Heart right ventricle (tissue), 16 donors: ENCODE measurements around the gene CAMK2G. TPM values are rescaled to one million over a fixed set of nuclear protein-coding genes. Genes with fewer than 3 reads are reported as not detected.

Experiments used
- ATAC-seq, 8 donors: fragments of 200-7000 bp; cut with Tn5 transposase; one replicate each; pipeline ENCODE4 v1.9.1; 2020; ENCODE audit warnings: mild to moderate bottlenecking in 8 of 8, moderate library complexity in 8 of 8, moderate number of reproducible peaks in 1 of 8
- DNase-seq, 2 donors: peaks; one replicate each; pipeline ENCODE4 v3.0.0-alpha.2; 2020
- H3K27ac ChIP-seq, 10 donors: fragments of 200-600 bp; sonication (generic) in 2 of 10; one replicate each; pipeline versions ENCODE4 v1.5.0 to v1.8.0; 2020 to 2022; ENCODE audit warnings: mild to moderate bottlenecking in 3 of 10
- H3K27me3 ChIP-seq, 7 donors: fragments of 200-600 bp; one replicate each; pipeline ENCODE4 v1.8.0; 2021 to 2022; ENCODE audit warnings: mild to moderate bottlenecking in 2 of 7
- H3K36me3 ChIP-seq, 9 donors: fragments of 200-600 bp; sonication (generic) in 1 of 9; one replicate each; pipeline versions ENCODE4 v1.5.0 to v1.8.0; 2020 to 2022; ENCODE audit warnings: mild to moderate bottlenecking in 2 of 9
- H3K4me1 ChIP-seq, 9 donors: fragments of 200-600 bp; sonication (generic) in 1 of 9; one replicate each; pipeline versions ENCODE4 v1.5.0 to v1.8.0; 2020 to 2022; ENCODE audit warnings: mild to moderate bottlenecking in 4 of 9
- H3K4me3 ChIP-seq, 10 donors: fragments of 200-600 bp; sonication (generic) in 2 of 10; one replicate each; pipeline versions ENCODE4 v1.5.0 to v1.8.0; 2020 to 2022; ENCODE audit warnings: mild to moderate bottlenecking in 7 of 10, moderate library complexity in 2 of 10
- H3K9me3 ChIP-seq, 11 donors: fragments of 200-600 bp in 10 of 11; sonication (generic) in 2 of 11; one replicate each; pipeline versions ENCODE4 v1.5.0 to v1.8.0; 2013 to 2022; ENCODE audit warnings: mild to moderate bottlenecking in 2 of 11, control low read depth in 1 of 11, moderate library complexity in 1 of 11
- CTCF ChIP-seq, 9 donors: fragments of 200-600 bp; sonication (generic) in 2 of 9; IDR thresholded peaks; one replicate each; pipeline versions ENCODE4 v1.5.0 to v1.8.0; 2021 to 2022; ENCODE audit warnings: antibody characterized with exemption in 9 of 9, mild to moderate bottlenecking in 5 of 9, moderate library complexity in 1 of 9
- WGBS, 2 donors: extraction: QIAGEN DNeasy Blood & Tissue Kit; methylation state at CpG; one replicate each; pipeline ENCODE4 v1.1.7; 2013; ENCODE audit warnings: inconsistent platforms in 1 of 2; 5-methylcytosine and 5-hydroxymethylcytosine counted together
- intact Hi-C, 10 donors: fragments of 100-400 bp; cut with DNase I; formaldehyde crosslinking; loops; one replicate each; pipeline versions ENCODE4 v1.11.1 to v1.14.2; 2022
- polyA plus RNA-seq, 2 donors: library from polyadenylated mRNA; stranded (reverse); fragments of 200-250 nt; gene quantifications; one replicate each; pipeline ENCODE4 v1.2.3, GENCODE V29; 2013
- total RNA-seq, 10 donors: library from RNA; stranded (reverse); fragmentation: NEBNext Ultra II Directional in 3 of 10; extraction: Animal tissue kit (Norgen Biotek cat#: 25700) in 3 of 10; gene quantifications; one replicate each; pipeline versions ENCODE4 v1.2.1 to v1.2.4, GENCODE V29; 2021 to 2023
- donor health status: Arrhythmogenic right ventricular cardiomyopathy.
- donor health status: ischemic (EF 13 %, LVEDD 7.1; RV severe dilation, severe dysfunction).
- donor health status: healthy with polysubstance abuse.
- donor health status: DM: no; HTN: yes; CAD: no.
- donor health status: DM: no; HTN: no; CAD: no.
- donor health status: ischemic (EF 25% LVEDD 6.9; RV normal size, moderate dysfunction).
- donor health status: ischemic (EF 25% LVEDD 5.7; RV mildly dilated, moderate dysfunction).
- donor health status: healthy.
- donor health status: DM: yes; HTN: yes; CAD: no.
- donor health status: Ischemic cardiomyopathy.
- donor health status: ischemic (EF 35%, LVEDD 5.7; RV mildly dilated, moderate dysfunction).
- donor health status: nonischemic (EF 11% LVEDD 7.7; RV severe dilation, severe dysfunction).
- donor health status: DM: yes; HTN: yes; CAD: no.
- donor health status: PGD.
- donor health status: ischemic (EF 29% LVEDD 5.4; RV normal size, mild dysfunction).
- donor health status: nonischemic (EF 23%, LVEDD 6.1; RV moderate dilation, normal function).

Gene CAMK2G
- total and polyA plus RNA-seq, 12 donors = 8.5 to 16.7 (median 11.8) TPM

GRCh38 chr10:73763343-73763742, 111.0 kb downstream of the CAMK2G start:
- Histone ChIP-seq H3K4me1 (peaks cover 0 to 13% (median 0%) of the 10 kb centered on the region in 9 donors), H3K4me3 (no peak overlapping the region), H3K27ac (no peak overlapping the region), H3K36me3 (peaks cover 4 to 100% (median 82%) of the 10 kb centered on the region in 9 donors), H3K9me3 (no peaks in the 10 kb centered on the region), H3K27me3 (no peaks in the 10 kb centered on the region)
- TF ChIP-seq CTCF (IDR thresholded peaks at IDR 0.05) = no peak
- intact Hi-C loops = no loop called here
- DNase-seq = no peak
- 94 to 98% methylated on average over 2 of the region's 2 CpGs for WGBS, 2 donors
- no peak for ATAC-seq

DNA sequence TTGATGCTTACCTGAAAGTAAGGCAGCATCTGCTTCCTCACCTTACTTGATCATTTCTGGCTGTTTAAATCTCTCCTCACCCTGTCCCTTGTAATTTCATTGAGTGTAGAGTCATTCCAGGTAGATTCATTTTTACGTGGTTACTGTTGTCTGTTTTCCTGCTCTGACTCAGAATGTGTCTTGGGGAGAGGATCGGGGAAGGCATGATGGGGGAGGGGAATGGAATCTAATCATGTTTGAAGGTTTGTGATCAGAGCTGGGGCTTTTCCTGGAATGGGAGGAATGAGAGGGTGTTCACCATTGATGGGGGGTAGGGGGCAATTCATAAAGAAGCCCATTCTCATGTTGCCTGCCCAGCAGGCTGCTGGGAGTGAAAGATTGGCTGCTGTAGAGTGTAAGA, 111.4 kb downstream of the CAMK2G start:
- intact Hi-C loops = no loop called here

More for the DNA sequence above, 111.4 kb downstream of the CAMK2G start:
- TF ChIP-seq CTCF (IDR thresholded peaks at IDR 0.05) = no peak
- WGBS, 2 donors = 81 to 82% methylated on average over 2 of the region's 2 CpGs
- H3K27ac ChIP-seq = no peak overlapping the region
- peaks cover 4 to 100% (median 78%) of the 10 kb centered on the region in 9 donors for H3K36me3 ChIP-seq
- ATAC-seq (no peak), DNase-seq (no peak)
- peaks cover 0 to 13% (median 0%) of the 10 kb centered on the region in 9 donors for H3K4me1 ChIP-seq
- no peaks in the 10 kb centered on the region for H3K27me3 ChIP-seq
- H3K9me3 ChIP-seq = no peaks in the 10 kb centered on the region
- H3K4me3 ChIP-seq = no peak overlapping the region

Other genes with a start within 250 kb of the CAMK2G start
- gene MYOZ1, start 233.1 kb downstream of the CAMK2G start, total RNA-seq = 1 to 10 TPM in 5 of 10 donors, under 1 TPM in 5; 0.41 to 3.4 (median 0.98) TPM
- under 1 TPM; 0.51 to 0.54 TPM for gene MYOZ1, start 233.1 kb downstream of the CAMK2G start, polyA plus RNA-seq
- 100 to 1,000 TPM; 120 to 833 (median 469) TPM for gene SYNPO2L, start 218.5 kb downstream of the CAMK2G start, total RNA-seq
- gene SYNPO2L, start 218.5 kb downstream of the CAMK2G start, polyA plus RNA-seq = 100 to 1,000 TPM in 1 of 2 donors, 10 to 100 TPM in 1; 61.6 to 147 TPM
- 1 to 10 TPM; 2.4 to 4.2 (median 3.4) TPM for gene AGAP5, start 176.4 kb downstream of the CAMK2G start, total RNA-seq
- 10 to 100 TPM in 1 of 2 donors, 1 to 10 TPM in 1; 1.8 to 15.1 TPM for gene AGAP5, start 176.4 kb downstream of the CAMK2G start, polyA plus RNA-seq
- gene SEC24C, start 130.2 kb downstream of the CAMK2G start, total RNA-seq = 10 to 100 TPM; 44.5 to 59.7 (median 51.5) TPM
- 10 to 100 TPM; 33.4 to 34.6 TPM for gene SEC24C, start 130.2 kb downstream of the CAMK2G start, polyA plus RNA-seq
- 10 to 100 TPM; 18.6 to 31.4 (median 21.5) TPM for gene CHCHD1, start 92.5 kb downstream of the CAMK2G start, total RNA-seq
- gene CHCHD1, start 92.5 kb downstream of the CAMK2G start, polyA plus RNA-seq = 10 to 100 TPM; 48.2 to 82.1 TPM
- gene ZSWIM8, start 88.9 kb downstream of the CAMK2G start, total RNA-seq = 10 to 100 TPM; 35.2 to 72.5 (median 43.5) TPM
- gene ZSWIM8, start 88.9 kb downstream of the CAMK2G start, polyA plus RNA-seq = 100 to 1,000 TPM in 1 of 2 donors, 10 to 100 TPM in 1; 64.1 to 139 TPM
- 10 to 100 TPM in 8 of 10 donors, 1 to 10 TPM in 2; 8.3 to 15.7 (median 11.5) TPM for gene NDST2, start 63.0 kb downstream of the CAMK2G start, total RNA-seq
- gene NDST2, start 63.0 kb downstream of the CAMK2G start, polyA plus RNA-seq = 10 to 100 TPM in 1 of 2 donors, 1 to 10 TPM in 1; 7.2 to 12.9 TPM
- 10 to 100 TPM in 2 of 10 donors, 1 to 10 TPM in 8; 4.4 to 44.3 (median 9.1) TPM for gene PLAU, start 36.6 kb upstream of the CAMK2G start, total RNA-seq
- gene PLAU, start 36.6 kb upstream of the CAMK2G start, polyA plus RNA-seq = 10 to 100 TPM in 1 of 2 donors, 1 to 10 TPM in 1; 5.6 to 10.4 TPM
- 100 to 1,000 TPM; 210 to 369 (median 251) TPM for gene VCL, start 123.6 kb upstream of the CAMK2G start, total RNA-seq
- 100 to 1,000 TPM; 117 to 190 TPM for gene VCL, start 123.6 kb upstream of the CAMK2G start, polyA plus RNA-seq